ENCODE data around the gene RTN4R.

- TF ChIP-seq CTCF (conservative IDR thresholded peaks at IDR 0.05; ENCODE audit: low read depth, low read length) (no peak), EZH2 (IDR thresholded peaks at IDR 0.05; ENCODE audit: borderline replicate concordance, low read depth, low read length, poor library complexity, severe bottlenecking) (no peak)
Measured at GRCh38 chr22:20316217-20316843, 48.2 kb upstream of the RTN4R start.

All from A673 (cell line).